Measurements from ENCODE around the gene TMEM244. TPM values are rescaled to one million over a fixed set of nuclear protein-coding genes. Genes with fewer than 3 reads are reported as not detected.

Gene TMEM244
- total and polyA plus RNA-seq, 9 donors, result not detected

DNA sequence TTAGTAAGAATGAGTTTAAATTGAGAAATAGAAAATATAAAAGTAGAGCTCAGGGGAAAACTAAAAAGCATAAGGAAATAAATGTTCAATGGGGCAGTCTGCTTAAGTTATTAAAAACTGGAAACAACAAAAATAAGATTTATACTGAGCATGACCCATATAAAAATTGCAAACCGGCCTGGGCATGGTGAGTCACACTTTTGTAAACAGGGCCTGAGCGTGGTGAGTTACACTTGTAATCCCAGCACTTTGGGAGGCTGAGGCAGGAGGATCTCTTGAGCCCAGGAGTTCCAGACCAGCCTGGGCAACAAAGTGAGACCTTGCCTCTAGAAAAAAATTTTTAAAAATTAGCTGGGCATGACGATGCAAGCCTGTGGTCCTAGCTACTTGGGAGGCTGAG, 74.6 kb downstream of the TMEM244 start:
- no peak overlapping the region for H3K27ac ChIP-seq
- no peaks in the 10 kb centered on the region for H3K36me3 ChIP-seq
- DNase-seq, result no peak
- 55 to 64% (median 58%) methylated on average over 3 of the region's 3 CpGs for WGBS, 3 donors
- TF ChIP-seq, protein P1, sequence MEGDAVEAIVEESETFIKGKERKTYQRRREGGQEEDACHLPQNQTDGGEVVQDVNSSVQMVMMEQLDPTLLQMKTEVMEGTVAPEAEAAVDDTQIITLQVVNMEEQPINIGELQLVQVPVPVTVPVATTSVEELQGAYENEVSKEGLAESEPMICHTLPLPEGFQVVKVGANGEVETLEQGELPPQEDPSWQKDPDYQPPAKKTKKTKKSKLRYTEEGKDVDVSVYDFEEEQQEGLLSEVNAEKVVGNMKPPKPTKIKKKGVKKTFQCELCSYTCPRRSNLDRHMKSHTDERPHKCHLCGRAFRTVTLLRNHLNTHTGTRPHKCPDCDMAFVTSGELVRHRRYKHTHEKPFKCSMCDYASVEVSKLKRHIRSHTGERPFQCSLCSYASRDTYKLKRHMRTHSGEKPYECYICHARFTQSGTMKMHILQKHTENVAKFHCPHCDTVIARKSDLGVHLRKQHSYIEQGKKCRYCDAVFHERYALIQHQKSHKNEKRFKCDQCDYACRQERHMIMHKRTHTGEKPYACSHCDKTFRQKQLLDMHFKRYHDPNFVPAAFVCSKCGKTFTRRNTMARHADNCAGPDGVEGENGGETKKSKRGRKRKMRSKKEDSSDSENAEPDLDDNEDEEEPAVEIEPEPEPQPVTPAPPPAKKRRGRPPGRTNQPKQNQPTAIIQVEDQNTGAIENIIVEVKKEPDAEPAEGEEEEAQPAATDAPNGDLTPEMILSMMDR (IDR thresholded peaks at IDR 0.05), result no peak
- no peak for TF ChIP-seq POLR2A (IDR thresholded peaks at IDR 0.05)
- TF ChIP-seq EP300 (IDR thresholded peaks at IDR 0.05), result no peak
- H3K27me3 ChIP-seq, result no peaks in the 10 kb centered on the region
- intact Hi-C loops (cut with DNase I), result no loop called here
- no peak overlapping the region for H3K4me3 ChIP-seq
- no peaks in the 10 kb centered on the region for H3K9me3 ChIP-seq
- no peaks in the 10 kb centered on the region for H3K4me1 ChIP-seq (ENCODE audit: insufficient read depth)

DNA sequence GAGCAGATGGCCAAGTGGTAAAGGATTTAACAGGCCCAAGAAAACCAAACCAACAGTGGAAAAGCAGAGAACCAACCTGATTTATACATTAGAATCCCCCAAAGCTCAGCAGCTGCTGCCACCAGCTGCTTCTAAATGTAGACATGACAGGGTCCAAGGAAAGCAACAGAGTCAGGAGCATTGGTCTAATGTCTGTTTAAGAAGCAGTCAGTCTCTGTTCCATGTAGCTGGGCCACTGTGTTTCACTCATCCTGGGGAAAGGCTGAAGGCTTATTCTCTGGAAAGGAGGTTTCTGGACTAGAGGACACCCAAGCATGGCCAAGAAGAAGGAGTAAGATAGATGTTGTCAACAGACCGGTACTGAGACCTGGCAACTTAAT, 75.4 kb downstream of the TMEM244 start:
- no peaks in the 10 kb centered on the region for H3K4me1 ChIP-seq (ENCODE audit: insufficient read depth)
- no peak overlapping the region for H3K27ac ChIP-seq
- WGBS, 3 donors, result 55 to 82% (median 75%) methylated on average over 1 of the region's 1 CpG
- H3K27me3 ChIP-seq, result no peaks in the 10 kb centered on the region
- no peak for DNase-seq
- TF ChIP-seq EP300 (IDR thresholded peaks at IDR 0.05), result no peak
- TF ChIP-seq, protein P1 (IDR thresholded peaks at IDR 0.05), result no peak
- TF ChIP-seq POLR2A (IDR thresholded peaks at IDR 0.05), result no peak
- no peak overlapping the region for H3K4me3 ChIP-seq
- no peaks in the 10 kb centered on the region for H3K36me3 ChIP-seq
- H3K9me3 ChIP-seq, result no peaks in the 10 kb centered on the region
- intact Hi-C loops (cut with DNase I), result no loop called here

DNA sequence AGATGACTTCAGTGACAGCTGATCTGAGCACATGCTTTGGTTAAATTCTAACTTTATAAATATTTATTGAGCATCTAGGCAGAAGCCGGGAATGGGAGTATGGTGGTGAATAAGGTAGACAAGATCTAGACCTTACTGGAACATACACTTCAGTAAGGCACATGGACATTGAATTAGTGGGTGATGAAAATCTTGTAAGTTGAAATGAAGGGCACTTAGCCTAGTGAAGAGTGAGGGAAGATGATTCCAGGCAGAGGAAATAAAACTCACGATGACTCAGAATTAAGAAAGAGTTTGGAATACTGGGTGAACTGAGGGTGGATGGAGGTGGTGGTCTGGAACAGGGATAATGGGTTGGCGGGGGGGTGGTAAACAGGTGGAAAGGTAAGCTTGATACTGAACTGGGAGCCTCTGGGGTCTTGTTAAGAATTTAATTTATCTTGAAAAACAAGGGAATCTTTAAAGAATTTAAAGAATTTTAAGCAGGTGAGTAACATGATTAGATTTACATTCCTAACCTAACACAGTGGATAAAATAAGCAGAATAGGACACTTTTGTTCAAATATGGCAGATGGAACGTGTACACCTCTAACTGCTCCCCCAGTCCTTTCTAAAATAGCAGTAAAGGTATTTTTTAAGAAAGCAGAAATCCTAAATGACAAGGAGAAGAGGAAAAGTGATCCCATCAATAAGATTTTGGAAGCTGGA, 75.9 kb downstream of the TMEM244 start:
- no peaks in the 10 kb centered on the region for H3K27me3 ChIP-seq
- no peak for DNase-seq
- no peaks in the 10 kb centered on the region for H3K4me1 ChIP-seq (ENCODE audit: insufficient read depth)
- TF ChIP-seq, protein P1 (IDR thresholded peaks at IDR 0.05), result no peak
- no peak for TF ChIP-seq POLR2A (IDR thresholded peaks at IDR 0.05)
- TF ChIP-seq EP300 (IDR thresholded peaks at IDR 0.05), result no peak
- intact Hi-C loops (cut with DNase I), result no loop called here
- 83 to 87% (median 84%) methylated on average over 4 of the region's 4 CpGs for WGBS, 3 donors
- H3K9me3 ChIP-seq, result no peaks in the 10 kb centered on the region
- no peak overlapping the region for H3K27ac ChIP-seq
- no peaks in the 10 kb centered on the region for H3K36me3 ChIP-seq
- H3K4me3 ChIP-seq, result no peak overlapping the region

Small RNA genes within 50 kb of the gene (small RNA-seq; reads per million reads assigned to genes)
- gene AL451046.2, result not detected

Other genes starting within 250 kb of the TMEM244 start
- gene ARHGAP18, start 151.1 kb downstream of the TMEM244 start, total RNA-seq, result 10 to 100 TPM in 1 of 7 donors, 1 to 10 TPM in 6; 4.4 to 35.3 (median 9.6) TPM
- gene ARHGAP18, start 151.1 kb downstream of the TMEM244 start, polyA plus RNA-seq, result 10 to 100 TPM in 1 of 2 donors, 1 to 10 TPM in 1; 4.5 to 11.8 TPM
- 10 to 100 TPM in 6 of 7 donors, 1 to 10 TPM in 1; 6.5 to 17.9 (median 14.1) TPM for gene L3MBTL3, start 157.3 kb upstream of the TMEM244 start, total RNA-seq
- gene L3MBTL3, start 157.3 kb upstream of the TMEM244 start, polyA plus RNA-seq, result 10 to 100 TPM in 1 of 2 donors, 1 to 10 TPM in 1; 7.9 to 13.5 TPM

Data from ovary (tissue), 9 donors.